ENCODE results near the gene CROCC.
"Not testable (repeated sequence)": the region's sequence is repeated elsewhere in the genome, so short reads cannot be mapped to it uniquely, and the experiment has no call there.

The CROCC gene

GRCh38 chr1:16892978-16893525, 28.7 kb upstream of the CROCC start:
- H3K27ac Mint-ChIP-seq; H3K9me3 Mint-ChIP-seq; H3K27me3 Mint-ChIP-seq; DNase-seq; ATAC-seq (replicated peaks); H3K4me3 Mint-ChIP-seq: not testable (repeated sequence)
- peaks cover 34 to 35% of the 10 kb centered on the region in 2 donors for H3K4me1 Mint-ChIP-seq
- H3K36me3 Mint-ChIP-seq: peaks cover 4 to 22% of the 10 kb centered on the region in 2 donors

GRCh38 chr1:16893796-16894195, 27.9 kb upstream of the CROCC start:
- H3K4me3 Mint-ChIP-seq; H3K9me3 Mint-ChIP-seq; H3K27ac Mint-ChIP-seq; DNase-seq; ATAC-seq (replicated peaks); H3K27me3 Mint-ChIP-seq: not testable (repeated sequence)
- H3K36me3 Mint-ChIP-seq: peaks cover 4 to 22% of the 10 kb centered on the region in 2 donors
- peaks cover 31 to 33% of the 10 kb centered on the region in 2 donors for H3K4me1 Mint-ChIP-seq

DNA sequence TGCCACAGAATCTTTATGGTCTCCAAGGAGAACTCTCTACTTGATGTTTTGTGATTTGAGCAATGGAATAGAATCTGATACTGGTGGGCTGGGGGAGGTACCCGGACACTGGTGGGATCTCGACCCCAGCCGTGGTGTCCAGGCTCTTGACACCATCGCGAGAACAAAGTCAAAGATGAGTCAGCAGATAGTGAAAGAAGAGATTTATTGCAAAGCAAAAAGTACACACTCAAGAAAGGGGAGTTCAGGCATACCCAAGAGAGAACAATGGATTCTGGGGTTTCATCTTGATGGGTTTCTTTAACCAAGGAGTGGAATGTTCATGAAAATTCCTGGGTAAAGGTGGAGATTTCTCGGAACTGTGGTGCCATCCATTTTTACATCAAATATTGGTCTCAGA, 27.4 kb upstream of the CROCC start:
- Mint-ChIP-seq H3K4me1 (peaks cover 26 to 29% of the 10 kb centered on the region in 2 donors), H3K36me3 (peaks cover 4 to 22% of the 10 kb centered on the region in 2 donors), H3K4me3 (peak overlapping the region in 1 of 2 donors; percentile 65), H3K27ac (peak overlapping the region; percentile 77)
- not testable (repeated sequence) for DNase-seq; H3K27me3 Mint-ChIP-seq; ATAC-seq (replicated peaks); H3K9me3 Mint-ChIP-seq

DNA sequence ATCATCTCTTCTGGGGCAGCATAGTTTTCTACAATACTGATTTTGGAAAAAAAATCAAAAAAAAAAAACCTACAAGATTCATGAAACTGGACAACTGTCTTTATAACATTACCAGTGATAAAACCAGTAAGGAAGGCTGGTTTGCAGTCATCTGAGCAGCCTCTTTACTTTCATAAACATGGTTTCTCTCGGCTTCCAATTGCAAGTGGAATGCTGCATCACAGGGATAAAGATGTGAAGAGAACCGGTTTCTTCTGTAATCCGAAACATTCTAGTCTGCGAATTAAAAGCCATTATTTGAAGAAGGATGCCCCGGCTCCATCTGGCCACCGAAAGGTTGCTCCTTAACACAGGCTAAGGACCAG, 26.5 kb upstream of the CROCC start:
- Mint-ChIP-seq H3K36me3 (peaks cover 4 to 22% of the 10 kb centered on the region in 2 donors), H3K4me1 (peaks cover 23 to 25% of the 10 kb centered on the region in 2 donors), H3K27ac (peak overlapping the region; percentile 100), H3K4me3 (peak overlapping the region; percentile 82 to 85)
- not testable (repeated sequence) for H3K27me3 Mint-ChIP-seq; ATAC-seq (replicated peaks); H3K9me3 Mint-ChIP-seq; DNase-seq

DNA sequence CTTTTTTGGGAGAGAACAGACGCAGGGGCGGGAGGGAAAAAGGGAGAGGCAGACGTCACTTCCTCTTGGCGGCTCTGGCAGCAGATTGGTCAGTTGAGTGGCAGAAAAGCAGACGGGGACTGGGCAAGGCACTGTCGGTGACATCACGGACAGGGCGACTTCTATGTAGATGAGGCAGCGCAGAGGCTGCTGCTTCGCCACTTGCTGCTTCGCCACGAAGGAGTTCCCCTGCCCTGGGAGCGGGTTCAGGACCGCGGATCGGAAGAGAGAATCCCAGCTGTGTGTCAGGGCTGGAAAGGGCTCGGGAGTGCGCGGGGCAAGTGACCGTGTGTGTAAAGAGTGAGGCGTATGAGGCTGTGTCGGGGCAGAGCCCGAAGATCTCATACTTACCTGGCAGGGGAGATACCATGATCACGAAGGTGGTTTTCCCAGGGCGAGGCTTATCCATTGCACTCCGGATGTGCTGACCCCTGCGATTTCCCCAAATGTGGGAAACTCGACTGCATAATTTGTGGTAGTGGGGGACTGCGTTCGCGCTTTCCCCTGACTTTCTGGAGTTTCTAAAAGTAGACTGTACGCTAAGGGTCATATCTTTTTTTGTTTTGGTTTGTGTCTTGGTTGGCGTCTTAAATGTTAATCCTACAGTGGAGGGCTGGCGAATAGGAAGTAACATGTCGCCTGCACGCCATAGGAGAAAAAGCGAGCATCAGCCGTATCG, 26.0 kb upstream of the CROCC start, which contains the start of gene RNU1-2:
TSS of gene RNU1-2 (plus strand) at position 383 of the 718 bp plus-strand sequence.
- Mint-ChIP-seq H3K4me3 (peak within 1 kb of the TSS; percentile 82 to 85), H3K36me3 (peaks cover 4 to 22% of the 10 kb centered on the region in 2 donors), H3K27ac (peak within 1 kb of the TSS; percentile 100), H3K4me1 (peaks cover 24 to 27% of the 10 kb centered on the region in 2 donors)
- not testable (repeated sequence) for H3K27me3 Mint-ChIP-seq, H3K9me3 Mint-ChIP-seq
- peak; percentile 89 for DNase-seq
- ATAC-seq (replicated peaks): peak; percentile 98 to 99

DNA sequence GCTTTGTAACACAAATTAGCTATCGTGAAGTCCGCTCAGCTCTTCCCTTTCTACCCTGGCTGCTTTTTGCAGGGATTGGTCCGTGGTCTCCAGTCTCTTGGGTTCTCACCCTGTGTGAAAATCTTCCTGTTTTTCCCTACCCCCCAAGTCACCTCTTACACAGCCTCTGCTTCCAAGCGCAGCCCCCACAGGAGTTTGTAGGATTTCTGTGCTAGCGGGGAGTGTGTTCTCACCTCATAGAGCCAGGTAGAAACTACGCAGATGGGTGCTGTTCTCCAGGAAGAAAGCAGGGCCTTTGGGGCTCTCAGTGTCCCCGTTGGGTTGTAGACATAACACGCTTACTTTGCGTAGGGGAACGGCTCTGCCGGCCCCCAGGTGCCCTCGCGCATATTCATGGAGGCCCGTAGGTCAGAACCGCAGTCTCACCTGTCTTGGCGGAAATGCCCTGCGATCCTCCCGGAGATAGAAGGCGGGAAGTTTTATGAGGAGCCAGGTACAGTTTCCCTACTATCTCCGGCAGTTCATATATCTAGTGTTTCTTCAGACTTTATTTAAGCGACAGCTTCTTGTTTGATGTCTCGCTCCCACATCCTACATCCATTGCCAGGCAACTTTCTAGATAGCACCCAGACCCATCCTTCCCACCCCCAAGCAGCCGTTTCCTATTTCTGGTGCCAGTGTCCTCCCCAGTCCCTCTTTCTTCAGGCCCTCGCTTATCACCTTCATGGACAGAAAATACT, 25.2 kb upstream of the CROCC start:
- Mint-ChIP-seq H3K27ac (peak overlapping the region; percentile 100), H3K4me1 (peaks cover 30 to 34% of the 10 kb centered on the region in 2 donors), H3K36me3 (peaks cover 4 to 22% of the 10 kb centered on the region in 2 donors), H3K4me3 (peak overlapping the region; percentile 82 to 85)
- H3K9me3 Mint-ChIP-seq, H3K27me3 Mint-ChIP-seq: not testable (repeated sequence)
- ATAC-seq (replicated peaks) (peak; percentile 49 to 53), DNase-seq (peak; percentile 100)

DNA sequence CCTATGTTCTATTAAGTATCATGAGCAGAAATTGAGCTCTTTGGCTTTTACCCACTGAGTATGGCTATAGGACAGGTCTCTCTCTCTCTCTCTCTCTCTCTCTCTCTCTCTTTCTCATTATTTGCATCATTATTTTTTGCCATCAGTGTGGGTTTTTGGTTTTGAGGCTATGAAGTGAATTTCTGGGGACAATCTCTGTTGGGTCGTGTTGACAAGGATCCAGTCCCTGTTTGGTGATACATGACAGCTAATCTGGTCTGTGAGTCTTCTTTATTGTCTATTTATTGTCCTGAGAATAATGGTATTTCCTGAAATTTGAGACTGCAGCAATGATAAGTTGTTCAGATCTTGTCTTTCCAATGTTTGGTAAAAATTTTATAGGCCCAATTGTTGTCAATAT, 24.1 kb upstream of the CROCC start:
- not testable (repeated sequence) for DNase-seq; H3K9me3 Mint-ChIP-seq; ATAC-seq (replicated peaks); H3K27me3 Mint-ChIP-seq
- Mint-ChIP-seq H3K4me3 (peak overlapping the region; percentile 3 to 68), H3K27ac (peak overlapping the region; percentile 100), H3K36me3 (peaks cover 4 to 22% of the 10 kb centered on the region in 2 donors), H3K4me1 (peaks cover 37 to 41% of the 10 kb centered on the region in 2 donors)

DNA sequence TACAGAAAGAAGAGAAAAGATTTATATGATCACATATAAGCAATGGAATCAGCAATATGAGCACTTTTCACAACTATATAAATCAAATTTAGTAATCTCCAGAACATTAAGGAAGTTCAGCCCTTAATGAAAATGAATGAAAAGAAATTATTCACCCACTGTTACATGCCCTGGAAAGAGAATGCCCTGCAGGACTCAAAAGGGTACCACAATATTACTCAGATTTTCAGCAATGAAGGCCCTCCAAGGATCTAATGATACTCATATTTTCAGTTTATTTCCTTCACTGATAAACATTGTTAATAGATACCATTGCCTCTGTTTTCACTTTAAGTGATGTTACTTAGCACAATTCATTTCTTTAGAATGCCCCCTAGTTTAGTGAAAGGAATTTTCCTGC, 23.4 kb upstream of the CROCC start:
- not testable (repeated sequence) for DNase-seq, H3K9me3 Mint-ChIP-seq

DNA sequence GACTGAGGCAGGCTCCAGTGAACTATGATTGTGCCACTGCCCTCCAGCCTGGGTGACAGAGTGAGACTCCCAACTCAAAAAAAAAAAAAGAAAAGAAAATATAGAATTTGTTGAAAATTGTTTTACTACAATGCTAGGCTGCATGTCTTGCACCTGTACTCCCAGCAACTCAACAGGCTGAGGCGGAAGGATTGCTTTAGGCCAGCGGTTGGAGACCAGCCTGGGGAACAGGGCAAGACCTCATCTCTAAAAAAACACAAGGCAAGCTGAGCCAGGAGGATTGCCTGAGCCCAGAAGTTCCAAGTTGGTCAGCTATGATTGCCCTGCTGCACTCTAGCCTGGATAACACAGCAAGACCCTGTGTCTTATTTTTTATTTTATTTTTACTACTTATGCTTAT, 22.7 kb upstream of the CROCC start:
- H3K36me3 Mint-ChIP-seq: peaks cover 4 to 22% of the 10 kb centered on the region in 2 donors
- H3K4me1 Mint-ChIP-seq: peaks cover 43 to 47% of the 10 kb centered on the region in 2 donors
- ATAC-seq (replicated peaks); DNase-seq; H3K4me3 Mint-ChIP-seq; H3K9me3 Mint-ChIP-seq; H3K27me3 Mint-ChIP-seq: not testable (repeated sequence)
- peak overlapping the region; percentile 51 for H3K27ac Mint-ChIP-seq

More for the DNA sequence above, 23.4 kb upstream of the CROCC start:
- Mint-ChIP-seq H3K4me1 (peaks cover 40 to 41% of the 10 kb centered on the region in 2 donors), H3K36me3 (peaks cover 4 to 22% of the 10 kb centered on the region in 2 donors)
- ATAC-seq (replicated peaks); H3K27me3 Mint-ChIP-seq; H3K27ac Mint-ChIP-seq; H3K4me3 Mint-ChIP-seq: not testable (repeated sequence)

GRCh38 chr1:16900751-16901150, 21.0 kb upstream of the CROCC start:
- Mint-ChIP-seq H3K36me3 (peaks cover 4 to 17% of the 10 kb centered on the region in 2 donors), H3K27ac (peak overlapping the region; percentile 72), H3K27me3 (peaks cover 0 to 3% of the 10 kb centered on the region in 2 donors), H3K4me1 (peaks cover 35 to 44% of the 10 kb centered on the region in 2 donors), H3K4me3 (no peak overlapping the region), H3K9me3 (no peaks in the 10 kb centered on the region)
- no peak for ATAC-seq (replicated peaks)
- no peak for DNase-seq

DNA sequence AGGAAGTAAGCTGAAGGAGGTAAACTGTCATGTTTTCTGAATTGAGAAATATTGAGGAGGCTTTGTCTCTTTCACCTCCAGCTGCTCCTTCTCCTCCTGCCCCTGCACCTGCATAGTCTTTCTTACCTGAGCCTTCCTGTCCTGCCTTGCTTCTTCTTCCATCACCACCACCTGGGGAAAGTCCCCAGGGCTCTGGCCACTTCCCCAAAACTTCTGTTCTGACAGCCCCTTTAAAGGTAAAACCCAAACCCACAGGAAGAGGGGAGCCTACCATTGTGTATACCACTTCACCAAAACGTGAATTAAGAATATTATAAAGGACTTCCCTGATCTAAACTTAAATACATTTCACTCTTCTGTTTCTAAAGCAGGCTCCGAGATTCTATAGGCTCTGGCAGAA, 20.4 kb upstream of the CROCC start:
- ATAC-seq (replicated peaks); H3K9me3 Mint-ChIP-seq; H3K27me3 Mint-ChIP-seq; H3K4me3 Mint-ChIP-seq: not testable (repeated sequence)
- H3K27ac Mint-ChIP-seq: peak overlapping the region; percentile 67
- H3K36me3 Mint-ChIP-seq: peaks cover 4 to 11% of the 10 kb centered on the region in 2 donors
- H3K4me1 Mint-ChIP-seq: peaks cover 30 to 38% of the 10 kb centered on the region in 2 donors
- peak; percentile 41 for DNase-seq

DNA sequence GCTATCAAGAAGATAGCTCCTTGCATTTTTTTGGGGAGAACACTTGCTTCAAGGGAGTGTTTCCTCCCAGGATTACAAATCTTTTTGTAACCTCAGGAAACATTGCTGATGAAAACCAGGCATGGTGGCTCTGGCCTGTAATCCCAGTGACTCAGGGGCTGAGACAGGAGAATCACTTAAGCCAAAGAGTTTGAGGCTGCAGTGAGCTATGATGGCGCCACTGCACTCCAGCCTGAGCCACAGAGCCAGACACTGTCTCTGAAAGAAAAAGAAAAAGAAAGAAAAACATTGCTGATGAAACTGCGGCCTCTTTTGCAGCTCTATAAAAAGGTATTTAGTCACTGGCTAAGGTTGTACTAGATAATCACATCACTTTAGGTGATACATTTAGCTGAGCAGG, 18.7 kb upstream of the CROCC start:
- Mint-ChIP-seq H3K27ac (peak overlapping the region; percentile 2), H3K4me3 (peak overlapping the region; percentile 4 to 25)

GRCh38 chr1:16903458-16903796, 18.3 kb upstream of the CROCC start:
- no peak for ATAC-seq (replicated peaks)
- Mint-ChIP-seq H3K4me1 (peaks cover 22 to 23% of the 10 kb centered on the region in 2 donors), H3K4me3 (no peak overlapping the region), H3K27me3 (no peaks in the 10 kb centered on the region), H3K27ac (no peak overlapping the region), H3K9me3 (no peaks in the 10 kb centered on the region), H3K36me3 (no peaks in the 10 kb centered on the region)
- DNase-seq: no peak

More for the DNA sequence above, 18.7 kb upstream of the CROCC start:
- no peaks in the 10 kb centered on the region for H3K9me3 Mint-ChIP-seq
- ATAC-seq (replicated peaks) (no peak), DNase-seq (no peak)
- no peaks in the 10 kb centered on the region for H3K36me3 Mint-ChIP-seq
- H3K4me1 Mint-ChIP-seq: peaks cover 22 to 23% of the 10 kb centered on the region in 2 donors
- H3K27me3 Mint-ChIP-seq: no peaks in the 10 kb centered on the region

- DNase-seq (peak; percentile 99), ATAC-seq (replicated peaks) (peak; percentile 89 to 93)
- Mint-ChIP-seq H3K27me3 (no peaks in the 10 kb centered on the region), H3K9me3 (no peaks in the 10 kb centered on the region), H3K4me1 (peaks cover 22 to 24% of the 10 kb centered on the region in 2 donors), H3K27ac (no peak overlapping the region), H3K4me3 (no peak overlapping the region), H3K36me3 (no peaks in the 10 kb centered on the region)
Observed at GRCh38 chr1:16904560-16905109, 17.1 kb upstream of the CROCC start.
